T-helper 17 cell (primary cell): ENCODE measurements around the gene TPTE. TPM values are rescaled to one million over a fixed set of nuclear protein-coding genes. Genes with fewer than 3 reads are reported as not detected.
A peak's percentile ranks its signal among the peaks of the same experiment; 100 is the strongest.
"Not testable (repeated sequence)": the region's sequence is repeated elsewhere in the genome, so short reads cannot be mapped to it uniquely, and the experiment has no call there.

ENCODE experiments used
- ATAC-seq: fragments of 150-1000 bp; cut with Tn5 transposase; 2 replicates; pipeline ENCODE4 v1.10.0; 2021; ENCODE audit warnings: mild to moderate bottlenecking, moderate library complexity
- DNase-seq, 3 donors: peaks; one replicate each; pipeline versions ENCODE4 v3.0.0 to v3.0.0-alpha.2; 2020 to 2021
- H3K9me3 ChIP-seq: one replicate; pipeline ENCODE4 v1.7.0; 2013; ENCODE audit warnings: low read length, mild to moderate bottlenecking; ENCODE audit not compliant: control insufficient read depth, poor library complexity, severe bottlenecking
- H3K27ac Mint-ChIP-seq: one replicate; pipeline ENCODE4 v1.8.0; 2022; ENCODE audit warnings: mild to moderate bottlenecking, moderate library complexity, mixed read lengths
- H3K27me3 Mint-ChIP-seq: one replicate; pipeline ENCODE4 v1.8.0; 2022; ENCODE audit warnings: mixed read lengths
- H3K36me3 Mint-ChIP-seq: one replicate; pipeline ENCODE4 v1.8.0; 2022; ENCODE audit warnings: low read depth, mixed read lengths
- H3K4me1 Mint-ChIP-seq: one replicate; pipeline ENCODE4 v1.8.0; 2022; ENCODE audit warnings: mild to moderate bottlenecking, mixed read lengths
- H3K4me3 Mint-ChIP-seq: one replicate; pipeline ENCODE4 v1.8.0; 2022; ENCODE audit warnings: mild to moderate bottlenecking, moderate library complexity, mixed read lengths
- total RNA-seq, 4 donors: library from RNA in 2 of 4; stranded (reverse) in 2 of 4; gene quantifications; one replicate each; pipeline ENCODE4 v1.2.3 and lab custom pipeline; 2022 to 2026

TPTE gene
- not detected for total RNA-seq
- 0 reads per million in 2 donors for total RNA-seq (lab: John Stamatoyannopoulos, UW)

DNA sequence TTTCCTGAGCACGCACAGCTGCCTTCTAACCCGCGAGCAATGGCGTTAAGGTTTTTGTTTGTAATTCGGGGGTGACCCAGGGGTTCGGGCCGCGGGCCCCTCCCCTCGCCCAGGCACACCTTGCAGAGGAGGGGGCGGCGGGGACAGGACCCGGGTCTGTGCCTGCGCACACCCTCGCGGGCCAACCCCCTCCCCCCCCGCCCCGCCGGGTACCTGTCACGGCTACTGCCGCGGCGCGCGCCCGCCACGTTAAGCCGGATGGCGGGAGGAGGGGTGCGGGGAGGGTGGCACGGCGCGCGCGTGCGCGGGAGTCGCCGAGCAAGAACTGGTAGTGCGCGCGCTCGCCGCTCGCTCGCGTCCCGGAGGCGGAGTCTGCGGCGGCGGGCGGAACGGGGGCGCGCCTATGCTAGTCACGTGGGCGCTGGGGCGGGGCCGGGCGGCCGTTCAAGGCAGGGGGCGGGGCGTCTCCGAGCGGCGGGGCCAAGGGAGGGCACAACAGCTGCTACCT lies at the start of gene TPTE:
TSS of gene TPTE (plus strand) at position 493 of the 508 bp plus-strand sequence. CDS start 17,141 bp downstream, outside the sequence.
- Mint-ChIP-seq H3K36me3 (no peaks in the 10 kb centered on the region), H3K27ac (no peak within 1 kb of the TSS), H3K4me1 (no peaks in the 10 kb centered on the region), H3K4me3 (no peak within 1 kb of the TSS), H3K27me3 (no peaks in the 10 kb centered on the region)
- peaks cover 2% of the 10 kb centered on the region for H3K9me3 ChIP-seq
- no peak for ATAC-seq
- no peak for DNase-seq

DNA sequence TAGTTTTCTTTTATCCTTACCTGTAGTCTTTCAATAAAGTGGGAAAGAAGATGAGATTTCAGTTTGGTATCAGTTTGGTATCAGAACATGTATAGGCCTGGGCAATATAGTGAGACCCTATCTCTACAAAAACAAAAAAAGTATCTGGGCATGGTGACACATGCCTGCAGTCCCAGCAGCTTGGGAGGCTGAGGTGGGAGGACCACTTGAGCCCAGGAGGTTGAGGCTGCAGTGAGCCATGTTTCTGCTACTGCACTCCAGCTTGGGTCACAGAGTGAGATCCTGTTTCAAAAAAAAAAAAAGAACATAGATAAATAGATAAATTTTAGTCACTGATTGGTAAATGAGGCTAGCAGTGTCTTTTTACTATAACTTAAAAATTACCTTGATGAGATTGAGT lies 49.4 kb upstream of the TPTE start:
- H3K4me1 Mint-ChIP-seq, DNase-seq, H3K27ac Mint-ChIP-seq, H3K4me3 Mint-ChIP-seq, H3K36me3 Mint-ChIP-seq, H3K27me3 Mint-ChIP-seq, H3K9me3 ChIP-seq, ATAC-seq: not testable (repeated sequence)

DNA sequence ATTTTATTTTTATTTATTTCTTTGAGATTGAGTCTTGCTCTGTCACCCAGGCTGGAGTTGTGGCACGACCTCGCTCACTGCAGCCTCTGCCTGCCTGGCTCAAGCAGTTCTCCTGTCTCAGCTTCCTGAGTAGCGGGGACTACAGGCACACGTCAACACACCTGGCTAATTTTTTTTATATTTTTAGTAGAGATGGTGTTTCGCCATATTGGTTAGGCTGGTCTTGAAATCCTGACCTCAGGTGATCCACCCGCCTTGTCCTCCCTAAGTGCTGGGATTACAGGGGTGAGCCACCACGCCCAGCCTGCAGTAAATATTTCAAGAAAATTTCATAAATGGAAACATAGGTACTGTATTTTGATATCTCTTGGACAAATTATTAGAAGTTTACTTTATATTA lies 43.6 kb upstream of the TPTE start:
- H3K4me1 Mint-ChIP-seq, H3K36me3 Mint-ChIP-seq, H3K9me3 ChIP-seq, DNase-seq, H3K27ac Mint-ChIP-seq, ATAC-seq, H3K27me3 Mint-ChIP-seq, H3K4me3 Mint-ChIP-seq: not testable (repeated sequence)

DNA sequence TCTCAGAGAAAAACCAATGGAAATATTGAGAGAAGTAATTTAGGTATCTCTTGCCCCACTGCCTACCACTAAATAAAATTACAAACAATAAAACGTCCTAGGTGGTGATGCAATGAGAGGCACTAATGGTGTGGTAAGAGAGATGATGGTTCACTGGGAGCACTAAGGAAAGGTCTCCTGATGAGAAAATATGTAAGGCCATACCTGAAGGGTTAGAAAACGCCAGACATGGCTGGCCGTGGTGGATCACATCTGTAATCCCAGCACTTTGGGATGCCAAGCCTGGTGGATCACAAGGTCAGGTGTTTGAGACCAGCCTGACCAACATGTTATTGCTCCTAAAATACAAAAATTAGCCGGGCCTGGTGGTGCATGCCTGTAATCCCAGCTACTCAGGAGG lies 41.5 kb upstream of the TPTE start:
- not testable (repeated sequence) for H3K4me1 Mint-ChIP-seq, H3K36me3 Mint-ChIP-seq, H3K27me3 Mint-ChIP-seq, H3K9me3 ChIP-seq, H3K27ac Mint-ChIP-seq, ATAC-seq, DNase-seq, H3K4me3 Mint-ChIP-seq

DNA sequence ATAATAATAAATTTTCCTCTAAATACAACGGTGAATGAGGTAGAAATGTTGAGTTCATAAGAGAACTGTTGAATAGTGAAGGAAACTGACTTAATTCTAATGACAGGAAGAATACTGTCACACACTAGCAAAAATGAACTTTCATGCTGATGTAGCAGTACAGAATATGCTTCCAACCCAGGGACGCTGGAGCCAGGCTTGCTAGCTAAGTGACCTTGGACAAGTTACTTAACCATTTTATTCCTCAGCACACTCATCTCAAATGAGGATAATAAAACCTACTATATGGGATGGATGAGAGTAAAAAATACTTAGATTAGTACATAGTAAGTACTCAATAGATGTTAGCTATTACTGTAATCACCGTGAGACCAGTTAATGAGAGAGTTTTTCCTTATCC lies 36.5 kb upstream of the TPTE start:
- not testable (repeated sequence) for H3K4me1 Mint-ChIP-seq, H3K36me3 Mint-ChIP-seq

DNA sequence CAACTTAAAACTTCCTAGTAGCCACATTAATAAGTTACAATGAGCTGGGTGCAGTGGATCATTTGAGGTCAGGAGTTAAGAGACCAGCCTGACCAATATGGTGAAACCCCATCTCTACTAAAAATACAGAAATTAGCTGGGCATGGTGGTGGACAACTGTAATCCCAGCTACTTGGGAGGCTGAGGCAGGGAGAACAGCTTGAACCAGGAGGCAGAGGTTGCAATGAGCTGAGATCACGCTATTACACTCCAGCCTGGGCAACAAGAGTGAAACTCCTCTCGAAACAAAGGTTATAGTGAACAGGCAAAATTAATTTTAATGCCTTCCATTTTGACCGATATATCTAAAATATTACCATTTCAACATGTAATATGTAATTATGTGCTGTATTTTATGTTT lies 30.9 kb upstream of the TPTE start:
- H3K27me3 Mint-ChIP-seq, H3K4me3 Mint-ChIP-seq, H3K36me3 Mint-ChIP-seq, ATAC-seq, H3K27ac Mint-ChIP-seq, H3K9me3 ChIP-seq, H3K4me1 Mint-ChIP-seq, DNase-seq: not testable (repeated sequence)

More for the DNA sequence above, 36.5 kb upstream of the TPTE start:
- H3K27me3 Mint-ChIP-seq, H3K9me3 ChIP-seq, ATAC-seq, H3K4me3 Mint-ChIP-seq, H3K27ac Mint-ChIP-seq, DNase-seq: not testable (repeated sequence)

DNA sequence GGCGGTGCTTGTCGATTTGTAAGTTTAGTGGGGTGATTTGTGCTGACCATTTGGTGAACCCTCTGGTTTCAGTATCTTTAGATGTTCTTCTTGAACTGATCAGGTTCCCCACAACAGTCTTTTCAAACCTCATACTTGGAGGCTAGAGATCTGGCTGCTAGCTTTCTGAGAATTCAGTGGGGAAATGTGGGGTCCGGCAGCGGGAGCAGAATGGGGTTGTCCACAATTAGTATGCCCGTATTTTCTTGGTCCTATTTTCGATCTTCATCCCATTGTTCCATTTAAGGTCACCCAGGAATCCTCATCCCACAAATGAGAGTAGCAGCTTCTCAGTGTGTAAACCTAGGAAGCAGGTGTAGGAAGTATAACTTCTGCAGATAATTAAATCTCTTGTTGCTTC lies 10.3 kb upstream of the TPTE start:
- ATAC-seq (no peak), DNase-seq (no peak)
- Mint-ChIP-seq H3K4me1 (no peaks in the 10 kb centered on the region), H3K27me3 (no peaks in the 10 kb centered on the region), H3K27ac (no peak overlapping the region), H3K36me3 (no peaks in the 10 kb centered on the region), H3K4me3 (no peak overlapping the region)
- H3K9me3 ChIP-seq: no peaks in the 10 kb centered on the region

DNA sequence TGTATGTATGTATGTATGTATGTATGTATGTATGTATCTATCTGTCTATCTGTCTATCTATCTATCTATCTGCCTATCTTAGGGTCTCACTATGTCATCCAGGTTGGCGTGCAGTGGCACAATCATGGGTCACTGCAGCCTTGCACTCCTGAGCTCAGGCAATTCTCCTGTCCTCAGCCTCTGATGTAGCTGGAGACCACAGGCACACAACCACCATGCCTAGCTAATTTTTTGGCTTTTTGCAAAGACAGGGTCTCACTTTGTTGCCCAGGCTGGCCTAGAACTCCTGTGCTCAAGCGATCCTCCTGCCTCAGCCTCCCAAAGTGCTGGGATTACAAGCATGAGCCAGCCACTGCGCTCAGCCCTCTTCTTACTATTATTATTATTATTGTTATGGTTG lies 4.5 kb upstream of the TPTE start:
- ATAC-seq: not testable (repeated sequence)

DNA sequence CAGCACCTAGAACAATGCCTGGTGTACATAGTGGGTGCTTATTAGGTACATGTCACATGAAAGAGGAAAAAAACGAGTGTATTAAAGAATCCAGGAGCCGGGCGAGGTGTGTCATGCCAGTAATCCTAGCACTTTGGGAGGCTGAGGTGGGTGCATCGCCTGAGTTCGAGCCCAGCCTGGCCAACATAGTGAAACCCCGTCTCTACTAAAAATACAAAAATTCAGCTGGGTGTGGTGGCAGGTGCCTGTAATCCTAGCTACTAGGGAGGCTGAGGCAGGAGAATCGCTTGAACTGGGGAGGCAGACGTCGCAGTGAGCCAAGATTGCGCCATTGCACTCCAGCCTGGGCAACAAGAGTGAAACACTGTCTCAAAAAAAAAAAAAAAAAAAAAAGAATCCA lies 3.5 kb upstream of the TPTE start:
- DNase-seq, H3K36me3 Mint-ChIP-seq, H3K9me3 ChIP-seq, H3K4me1 Mint-ChIP-seq, H3K4me3 Mint-ChIP-seq, H3K27me3 Mint-ChIP-seq, H3K27ac Mint-ChIP-seq, ATAC-seq: not testable (repeated sequence)

More for the DNA sequence above, 4.5 kb upstream of the TPTE start:
- not testable (repeated sequence) for DNase-seq, H3K36me3 Mint-ChIP-seq, H3K4me1 Mint-ChIP-seq, H3K9me3 ChIP-seq, H3K4me3 Mint-ChIP-seq, H3K27me3 Mint-ChIP-seq, H3K27ac Mint-ChIP-seq

DNA sequence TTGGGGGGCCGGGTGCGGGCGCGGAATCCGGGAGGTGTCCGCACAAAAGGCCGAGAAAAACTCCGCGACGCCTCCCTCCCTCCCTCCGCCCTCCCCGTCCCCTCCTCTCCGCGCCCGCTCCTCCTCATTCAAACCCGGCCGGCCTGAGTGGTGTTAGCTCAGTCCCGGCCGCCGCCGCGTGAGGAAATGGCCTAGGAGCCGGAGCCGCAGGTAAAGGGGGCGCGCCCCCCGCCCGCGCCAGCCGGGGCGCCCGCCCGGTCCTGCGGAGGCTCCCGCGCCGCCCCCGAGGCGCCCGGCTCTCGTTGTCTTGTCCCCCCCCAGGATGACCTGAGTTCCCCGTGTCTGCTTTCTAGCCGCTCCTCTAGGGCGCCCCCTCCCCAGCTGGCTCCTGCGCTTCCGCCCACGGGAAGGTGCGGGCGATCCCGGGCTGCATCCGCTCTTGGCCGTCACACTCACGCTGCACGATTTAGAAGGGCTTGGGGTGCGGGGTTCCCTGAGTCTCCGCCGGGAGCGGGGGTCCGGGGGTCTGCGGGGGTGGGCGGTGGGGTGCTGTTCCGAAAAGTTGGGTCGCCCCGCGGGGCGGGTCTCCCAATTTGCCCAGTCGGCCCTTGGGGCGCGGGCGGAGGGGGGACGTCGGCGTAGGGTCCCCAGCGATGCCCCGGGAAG lies 585 bp downstream of the TPTE start:
- H3K36me3 Mint-ChIP-seq, H3K4me3 Mint-ChIP-seq, H3K27ac Mint-ChIP-seq, H3K9me3 ChIP-seq, DNase-seq, H3K27me3 Mint-ChIP-seq, H3K4me1 Mint-ChIP-seq: not testable (repeated sequence)
- ATAC-seq: peak; percentile 36

DNA sequence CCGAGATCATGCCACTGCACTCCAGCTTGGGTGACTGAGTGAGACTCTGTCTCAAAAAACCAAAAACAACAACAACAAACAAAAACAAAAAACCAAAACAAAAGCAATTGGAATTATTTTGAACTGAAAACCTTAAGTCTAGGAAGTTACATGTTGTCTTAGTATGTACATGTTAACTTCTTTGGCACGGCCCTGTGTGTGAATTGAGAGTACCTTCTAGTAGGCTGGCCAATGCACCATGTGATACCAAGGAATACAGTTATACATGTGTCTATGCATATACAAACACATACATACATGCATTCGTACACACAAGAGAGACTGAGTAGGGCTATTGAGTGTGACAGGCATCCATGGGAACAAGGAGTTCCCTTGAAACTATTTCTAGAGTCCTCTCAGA lies 18.6 kb downstream of the TPTE start:
- Mint-ChIP-seq H3K36me3 (no peaks in the 10 kb centered on the region), H3K27me3 (no peaks in the 10 kb centered on the region), H3K4me1 (no peaks in the 10 kb centered on the region), H3K4me3 (no peak overlapping the region), H3K27ac (no peak overlapping the region)
- peaks cover 3% of the 10 kb centered on the region for H3K9me3 ChIP-seq
- ATAC-seq: no peak
- no peak for DNase-seq

DNA sequence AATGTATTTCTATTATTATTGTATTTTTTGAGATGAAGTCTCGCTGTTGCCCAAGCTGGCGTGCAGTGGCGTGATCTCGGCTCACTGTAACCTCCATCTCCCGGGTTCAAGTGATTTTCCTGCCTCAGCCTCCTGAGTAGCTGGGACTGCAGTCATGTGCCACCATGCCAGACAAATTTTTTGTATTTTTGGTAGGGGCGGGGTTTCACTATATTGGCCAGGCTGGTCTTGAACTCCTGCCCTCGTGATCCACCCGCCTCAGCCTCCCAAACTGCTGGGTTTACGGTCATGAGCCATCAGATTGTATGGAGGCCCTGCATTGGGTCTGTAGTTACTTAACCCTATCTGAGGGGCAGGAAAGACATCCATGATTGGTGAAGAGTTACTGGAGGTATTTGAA lies 23.0 kb downstream of the TPTE start:
- not testable (repeated sequence) for DNase-seq, H3K27me3 Mint-ChIP-seq, H3K9me3 ChIP-seq, H3K36me3 Mint-ChIP-seq, ATAC-seq, H3K4me3 Mint-ChIP-seq, H3K27ac Mint-ChIP-seq, H3K4me1 Mint-ChIP-seq

DNA sequence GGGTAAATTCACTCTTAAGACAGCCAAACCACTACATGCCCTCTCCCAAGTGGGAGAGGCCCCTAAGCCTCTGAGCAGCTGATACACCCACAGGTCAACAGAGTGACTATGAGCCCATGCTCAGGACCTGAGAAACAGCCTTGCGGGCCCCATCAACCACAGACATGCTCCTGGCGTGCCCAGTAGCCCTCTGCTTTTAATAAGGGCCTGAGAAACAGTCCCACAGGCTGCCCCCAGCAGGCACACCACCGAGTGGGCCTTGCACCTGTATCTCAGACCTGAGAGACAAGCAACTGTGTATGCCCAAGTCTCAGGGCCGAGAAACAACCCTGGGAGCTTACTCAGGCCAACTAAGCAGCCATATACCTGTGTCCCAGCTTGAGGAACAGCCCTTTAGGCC lies 26.5 kb downstream of the TPTE start:
- H3K27ac Mint-ChIP-seq, H3K36me3 Mint-ChIP-seq, H3K9me3 ChIP-seq, H3K4me3 Mint-ChIP-seq, DNase-seq, H3K4me1 Mint-ChIP-seq, H3K27me3 Mint-ChIP-seq, ATAC-seq: not testable (repeated sequence)

DNA sequence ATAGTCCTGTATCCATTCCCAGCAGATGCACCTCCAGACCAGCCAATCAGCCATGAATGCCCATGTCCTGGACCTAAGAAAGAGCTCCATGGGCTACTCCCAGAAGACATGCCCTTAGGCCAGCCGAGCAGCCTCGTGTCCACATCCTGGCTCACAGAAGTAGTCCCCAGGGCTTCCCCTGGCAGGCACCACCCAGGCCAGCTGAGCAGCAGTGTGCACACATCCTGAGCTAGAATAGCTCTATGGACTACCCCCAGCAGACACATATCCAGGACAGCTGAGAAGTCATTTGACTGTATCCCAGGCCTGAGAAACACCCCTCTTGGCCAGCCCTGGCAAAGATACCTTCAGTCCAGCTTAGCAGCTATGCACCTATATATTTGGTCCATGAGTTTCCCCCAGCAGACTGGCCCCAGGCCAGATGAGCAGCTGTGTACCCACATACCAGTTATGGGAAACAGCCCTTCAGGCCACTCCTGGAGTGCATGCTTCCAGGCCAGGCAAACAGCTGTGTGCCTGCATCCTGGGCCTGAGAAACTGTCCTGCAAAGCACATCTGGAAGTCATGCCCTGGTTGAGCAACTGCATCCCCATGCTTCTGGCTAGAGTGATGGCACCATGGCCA lies 27.1 kb downstream of the TPTE start:
- ATAC-seq, H3K4me3 Mint-ChIP-seq, H3K4me1 Mint-ChIP-seq, H3K27ac Mint-ChIP-seq, DNase-seq, H3K27me3 Mint-ChIP-seq, H3K9me3 ChIP-seq, H3K36me3 Mint-ChIP-seq: not testable (repeated sequence)
